ENCODE measurements around the gene GSDMA.
A peak's percentile ranks its signal among the peaks of the same experiment; 100 is the strongest.

GSDMA gene

DNA sequence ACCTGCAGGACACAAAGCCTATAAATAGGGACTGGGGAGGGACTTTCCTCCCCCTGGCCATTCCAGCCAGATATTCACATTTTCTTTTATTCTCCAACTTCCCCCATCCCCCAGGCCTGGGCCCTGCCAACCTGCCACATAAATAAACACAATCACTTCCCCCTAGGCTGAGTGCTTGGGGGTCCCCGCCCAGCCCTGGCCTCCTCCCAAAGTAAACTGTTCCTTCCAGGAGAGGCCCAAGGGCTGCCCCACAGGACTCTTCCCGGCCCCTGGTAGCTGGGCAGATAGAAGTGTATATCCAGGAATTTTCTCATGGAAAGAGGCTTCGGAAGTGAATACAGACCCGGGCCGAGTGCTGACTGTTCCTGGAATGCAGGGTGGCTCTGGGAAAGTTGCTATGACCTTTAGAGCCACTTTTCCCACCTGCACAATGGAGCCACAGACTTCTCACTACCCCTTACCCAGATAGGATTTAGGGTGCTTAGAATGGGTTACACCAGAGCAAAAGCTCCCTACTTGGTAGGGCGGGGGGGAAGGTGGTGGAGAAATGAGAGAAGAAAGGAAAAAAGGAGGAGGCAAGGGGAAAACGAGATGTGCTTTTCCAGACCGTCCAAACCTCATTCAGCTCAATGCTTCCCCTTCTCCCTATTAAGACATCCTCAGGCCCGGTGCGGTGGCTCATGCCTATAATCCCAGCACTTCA, 60.9 kb downstream of the GSDMA start:
- DNase-seq: no peak

- no peak for DNase-seq
These were observed 62.1 kb downstream of the GSDMA start for GRCh38 chr17:40024901-40025300.

DNA sequence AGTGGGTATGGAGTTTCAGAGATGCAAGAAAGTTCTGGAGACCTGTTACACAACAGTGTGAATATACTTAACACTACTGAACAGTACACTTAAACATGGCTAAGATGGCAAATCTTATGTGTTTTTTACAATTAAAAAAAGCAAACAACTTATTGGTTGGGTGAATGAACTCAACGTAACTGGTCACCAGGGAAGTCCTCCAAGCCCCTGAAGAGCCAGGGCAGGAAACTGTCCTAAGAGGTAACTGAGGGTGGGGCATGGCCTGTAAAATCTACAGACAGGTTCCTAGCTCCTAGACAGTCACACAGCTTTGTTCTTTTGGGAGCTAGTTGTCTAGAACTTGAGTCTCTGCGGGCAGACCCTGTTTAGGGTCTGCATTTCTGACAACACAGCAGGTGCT, 62.8 kb downstream of the GSDMA start:
- DNase-seq: no peak

GRCh38 chr17:40025991-40026815, 63.4 kb downstream of the GSDMA start:
- DNase-seq: no peak

DNA sequence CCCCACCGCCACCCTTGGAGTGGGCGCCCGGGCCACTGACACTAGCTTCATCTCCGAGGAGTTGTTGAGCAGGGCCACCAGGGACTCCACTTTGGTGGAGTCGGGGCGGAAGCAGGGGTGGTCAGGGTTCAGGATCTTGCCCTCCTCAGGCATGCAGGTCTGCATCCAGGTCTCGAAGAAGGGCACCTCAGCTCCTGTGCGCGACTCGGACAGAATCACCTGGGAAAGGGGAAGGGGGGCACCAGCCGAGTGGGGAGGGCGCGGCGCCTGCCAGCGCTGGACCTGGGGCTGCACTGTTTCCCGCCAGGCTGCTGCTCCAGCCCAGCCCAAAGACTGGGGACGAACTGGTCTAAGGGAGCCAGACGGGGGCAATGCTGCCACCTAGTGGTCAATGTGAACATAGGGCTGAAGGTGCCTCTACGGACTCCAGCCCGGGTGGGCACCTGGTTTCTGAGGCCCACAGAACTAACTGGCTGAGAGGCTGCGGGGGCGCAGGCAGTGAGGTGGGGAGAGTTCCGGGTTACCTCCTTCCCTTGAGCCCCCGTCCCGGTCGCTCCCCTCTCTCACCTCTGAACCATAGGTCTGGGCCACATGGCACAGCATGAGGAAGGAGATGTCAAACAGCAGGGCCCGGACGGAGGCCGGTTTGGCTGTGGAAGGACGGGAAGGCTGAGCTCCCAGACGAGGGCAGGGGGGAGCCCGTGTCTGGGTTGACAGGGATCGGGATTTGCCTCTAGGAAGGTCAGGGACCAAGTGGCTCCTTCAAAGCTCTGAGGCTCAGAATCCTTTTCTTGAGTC, 64.2 kb downstream of the GSDMA start:
- peak; percentile 75 to 79 for DNase-seq
